Stimulated activated CD8-positive, alpha-beta memory T cell treated with anti-CD3 and anti-CD28 coated beads, Interleukin-7, amount 100 ng/mL, for 24 hours (primary cell): ENCODE results near the gene MCUB.

Experiments used
- DNase-seq: peaks from one replicate; pipeline ENCODE4 v3.0.0-alpha.2; 2020; ENCODE audit warnings: low read depth

The MCUB gene

DNA sequence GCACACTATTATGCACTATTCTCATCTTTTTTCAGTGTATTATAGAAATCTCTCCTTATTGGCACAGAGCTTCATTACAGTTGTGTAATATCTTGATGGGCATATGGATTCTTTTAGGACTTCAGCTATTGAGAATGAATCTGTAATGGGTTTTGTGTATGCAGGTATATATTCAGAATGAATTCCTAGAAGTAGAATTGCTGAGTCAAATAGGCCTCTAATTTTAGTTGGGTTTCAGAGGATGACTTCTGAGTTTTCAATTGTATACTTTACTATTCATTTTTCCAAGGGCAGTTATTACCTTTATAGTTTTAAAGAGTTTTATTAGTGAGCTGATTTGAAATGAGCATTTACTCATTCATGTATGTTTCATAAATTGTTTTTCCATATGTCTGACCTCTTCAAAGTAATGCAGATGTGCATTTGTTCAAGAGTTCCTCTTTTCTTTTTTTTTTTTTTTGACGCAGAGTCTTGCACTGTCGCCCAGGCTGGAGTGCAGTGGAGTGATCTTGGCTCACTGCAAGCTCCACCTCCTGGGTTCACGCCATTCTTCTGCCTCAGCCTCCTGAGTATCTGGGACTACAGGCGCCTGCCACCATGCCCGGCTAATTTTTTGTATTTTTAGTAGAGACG, 123.7 kb downstream of the MCUB start:
- DNase-seq: no peak

DNA sequence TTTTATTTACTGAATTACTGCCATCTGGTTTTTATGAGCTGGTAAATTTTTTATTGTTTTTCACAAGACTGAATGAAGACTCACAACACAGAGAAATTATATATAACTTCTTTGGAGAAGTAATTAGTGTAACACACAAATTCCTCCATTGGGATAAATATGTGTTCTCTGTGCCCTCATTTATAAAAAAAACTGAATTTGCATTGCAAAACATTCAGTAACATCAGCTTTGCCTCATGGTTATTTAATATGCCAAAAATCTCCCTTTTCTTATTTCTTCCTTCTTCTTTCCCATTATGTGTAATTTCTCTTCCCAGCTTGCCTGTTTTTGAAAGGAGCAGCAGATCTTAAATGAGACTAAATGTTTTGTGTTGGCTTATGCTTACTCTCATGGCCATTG, 124.7 kb downstream of the MCUB start:
- no peak for DNase-seq

DNA sequence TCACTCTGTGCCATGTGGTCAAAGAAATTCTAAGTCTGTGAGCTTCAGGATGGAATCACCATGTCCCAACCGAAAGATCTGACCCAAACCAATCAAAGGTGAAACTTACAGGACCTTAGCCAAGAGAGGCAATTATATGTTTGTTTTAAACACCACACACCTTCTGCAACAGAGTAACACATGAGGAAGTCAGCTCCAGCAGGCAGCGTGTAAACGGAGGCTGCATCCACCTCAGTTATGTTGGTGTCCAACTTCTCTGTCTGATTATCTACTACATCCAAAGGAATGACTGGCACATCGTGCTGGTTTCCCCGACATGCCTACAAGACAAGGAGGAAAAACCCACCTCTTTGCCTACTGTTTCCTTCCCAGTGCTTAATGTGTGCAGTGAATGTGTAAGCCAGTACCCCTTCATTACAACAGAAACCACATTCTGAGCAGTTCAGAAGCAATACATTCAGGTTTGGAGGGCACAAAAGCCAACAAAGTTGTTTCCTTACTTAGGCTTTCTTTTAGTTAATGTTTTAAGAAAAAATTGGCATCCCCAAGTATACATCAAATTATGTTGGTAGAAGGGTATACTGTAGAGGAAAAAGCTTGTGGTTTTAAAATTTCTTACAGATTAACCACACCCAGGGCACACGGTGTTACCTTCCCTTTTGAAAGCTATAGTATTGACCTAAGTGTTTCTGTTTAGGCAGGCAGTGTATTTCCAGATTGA, 130.8 kb downstream of the MCUB start:
- no peak for DNase-seq

DNA sequence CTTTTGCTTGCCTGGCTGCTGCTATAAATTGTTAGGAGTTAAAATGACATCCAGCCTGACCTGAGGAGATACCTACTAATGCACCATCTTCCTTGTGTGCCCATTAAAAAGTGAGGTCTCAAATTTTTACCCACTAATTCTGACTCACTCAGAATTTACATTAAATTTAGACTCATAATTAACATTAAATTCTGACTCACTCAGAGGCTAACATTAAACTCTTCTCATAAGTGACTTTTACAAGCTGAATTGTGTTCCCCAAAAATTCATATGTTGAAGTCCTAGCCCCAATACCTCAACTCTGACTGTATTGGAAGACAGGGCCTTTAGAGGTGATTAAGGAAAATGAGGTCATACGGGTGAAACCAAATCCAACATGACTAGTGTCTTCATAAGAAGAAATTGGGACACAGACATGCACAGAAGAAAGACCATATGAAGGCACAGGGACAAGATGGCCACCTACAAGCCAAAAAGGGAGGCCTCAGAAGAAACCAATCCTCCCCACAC, 131.4 kb downstream of the MCUB start:
- DNase-seq: no peak

DNA sequence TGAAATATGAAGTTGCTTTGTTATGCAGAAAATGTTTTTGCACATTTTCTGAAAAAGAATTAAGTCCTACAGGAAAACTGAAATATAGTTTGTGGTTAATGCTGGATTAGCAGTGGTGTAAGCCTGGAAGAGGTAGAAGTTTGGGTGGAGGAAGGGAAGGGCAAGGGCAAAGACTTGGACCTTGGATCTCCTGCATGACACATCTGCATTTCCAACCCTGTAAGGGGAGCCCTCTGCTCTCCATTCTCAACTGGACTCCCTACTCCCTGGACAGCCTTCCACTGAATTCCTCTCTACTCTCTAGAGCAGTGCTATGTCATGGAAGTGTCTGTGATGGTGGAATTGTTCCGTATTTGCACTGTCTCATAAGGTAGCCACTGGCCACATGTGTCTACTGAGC, 138.6 kb downstream of the MCUB start:
- DNase-seq: no peak

DNA sequence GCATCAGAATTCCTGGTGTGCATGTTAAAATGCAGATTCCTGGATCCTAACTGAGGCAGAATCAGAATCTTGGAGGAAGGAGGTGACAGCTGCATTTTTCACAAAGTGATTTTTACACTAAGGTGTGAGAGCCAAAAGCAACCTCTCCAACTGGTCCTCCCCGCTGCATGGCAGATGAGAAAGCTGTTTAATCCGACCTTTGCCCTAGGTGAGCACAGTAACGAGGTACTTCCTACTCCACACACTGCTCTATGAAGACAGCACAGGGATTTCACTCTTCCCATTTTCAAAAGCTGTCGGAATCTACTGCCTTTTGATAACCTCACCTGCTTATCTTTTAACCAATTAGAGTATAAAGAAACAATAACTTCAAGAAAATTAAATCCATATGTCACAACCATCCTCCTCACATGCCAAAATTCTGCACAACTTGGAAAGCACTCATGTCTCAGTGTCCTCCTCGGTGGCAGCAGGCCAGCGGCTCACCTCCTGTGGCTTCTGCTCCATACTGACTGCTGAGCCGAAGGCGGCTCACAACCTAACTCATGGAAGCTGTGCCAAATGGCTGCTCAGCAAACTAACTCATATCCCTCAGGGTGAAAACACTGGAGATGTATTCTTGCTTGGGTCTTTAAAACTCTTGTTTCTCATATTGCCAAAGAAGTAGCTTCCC, 139.6 kb downstream of the MCUB start:
- DNase-seq: no peak

DNA sequence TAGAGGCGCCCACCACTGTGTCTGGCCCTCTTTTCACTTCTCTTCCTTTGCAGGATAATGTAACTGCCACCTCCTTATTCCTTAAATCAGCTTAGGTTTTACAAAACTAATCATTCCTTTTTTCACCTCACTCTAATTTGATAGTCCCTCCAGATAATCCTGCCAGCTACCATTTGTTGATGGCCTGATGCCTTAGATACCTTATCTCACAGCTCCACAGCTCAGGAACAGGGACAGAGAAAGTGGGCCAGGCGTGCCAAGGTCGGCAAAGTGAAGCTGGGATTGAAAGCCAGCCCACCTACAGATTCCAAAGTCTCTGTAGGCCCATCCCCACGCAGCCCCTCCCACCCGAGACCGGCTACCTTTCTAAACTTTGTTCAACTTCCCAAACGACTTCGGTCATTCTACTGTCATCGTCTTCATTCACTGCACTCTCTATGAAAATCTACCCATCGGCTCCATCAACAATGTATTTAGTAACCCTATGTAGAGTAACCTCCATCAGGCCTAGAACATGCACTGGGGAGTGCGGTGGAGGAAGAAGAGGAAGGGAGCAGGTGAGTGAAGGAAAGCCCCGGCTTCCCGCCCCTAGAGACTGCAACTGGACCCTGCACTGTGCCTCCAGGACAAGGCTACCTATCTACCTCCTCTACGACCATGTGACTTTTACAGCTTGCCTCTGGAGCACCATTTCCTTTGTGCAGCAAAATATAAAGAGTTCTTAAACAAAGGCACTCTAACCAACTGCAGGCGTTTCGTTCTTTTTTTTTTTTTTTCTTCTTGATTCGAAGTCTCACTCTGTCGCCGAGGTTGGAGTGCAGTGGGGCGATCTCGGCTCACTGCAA, 141.7 kb downstream of the MCUB start:
- no peak for DNase-seq

DNA sequence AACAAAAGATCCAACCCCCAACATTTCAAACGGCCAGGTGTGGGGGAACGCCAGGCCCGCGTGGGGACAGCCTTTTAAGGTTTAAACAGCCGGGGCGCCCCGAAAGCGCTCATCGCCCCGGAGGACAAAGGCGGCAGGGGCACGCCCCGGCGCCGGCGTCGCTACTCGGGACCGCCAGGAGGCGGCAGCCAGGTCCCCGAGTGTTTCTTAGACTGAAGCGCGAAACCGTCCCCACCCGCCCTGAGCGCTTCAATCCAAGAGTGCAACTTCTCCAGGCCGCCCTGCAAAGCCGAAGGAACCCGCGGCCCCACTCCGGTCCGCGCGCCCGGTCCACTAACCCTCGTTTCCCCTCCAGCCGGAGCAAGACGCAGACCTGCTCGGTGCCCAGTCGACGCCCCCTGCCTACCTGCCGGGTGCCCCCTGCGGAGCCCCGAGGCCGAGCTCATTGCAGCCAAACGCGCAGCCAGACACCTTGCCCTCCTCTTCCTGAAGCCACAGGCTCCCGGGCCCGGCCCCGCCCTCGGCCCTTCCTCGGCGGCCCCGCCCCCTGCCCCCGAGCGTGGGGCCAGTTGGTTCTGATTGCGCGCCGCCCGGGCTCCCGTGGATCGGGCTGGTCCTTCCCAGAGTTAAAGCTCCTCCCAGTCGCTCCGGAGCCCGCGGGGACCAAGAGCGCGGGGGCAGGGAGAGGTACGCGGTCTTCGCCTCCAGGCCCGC, 143.1 kb downstream of the MCUB start, which contains the start of gene CASP6:
TSS of gene CASP6 (minus strand) at position 496 of the 714 bp plus-strand sequence. CDS start at position 446, 50 bp downstream.
- peak; percentile 31 for DNase-seq

DNA sequence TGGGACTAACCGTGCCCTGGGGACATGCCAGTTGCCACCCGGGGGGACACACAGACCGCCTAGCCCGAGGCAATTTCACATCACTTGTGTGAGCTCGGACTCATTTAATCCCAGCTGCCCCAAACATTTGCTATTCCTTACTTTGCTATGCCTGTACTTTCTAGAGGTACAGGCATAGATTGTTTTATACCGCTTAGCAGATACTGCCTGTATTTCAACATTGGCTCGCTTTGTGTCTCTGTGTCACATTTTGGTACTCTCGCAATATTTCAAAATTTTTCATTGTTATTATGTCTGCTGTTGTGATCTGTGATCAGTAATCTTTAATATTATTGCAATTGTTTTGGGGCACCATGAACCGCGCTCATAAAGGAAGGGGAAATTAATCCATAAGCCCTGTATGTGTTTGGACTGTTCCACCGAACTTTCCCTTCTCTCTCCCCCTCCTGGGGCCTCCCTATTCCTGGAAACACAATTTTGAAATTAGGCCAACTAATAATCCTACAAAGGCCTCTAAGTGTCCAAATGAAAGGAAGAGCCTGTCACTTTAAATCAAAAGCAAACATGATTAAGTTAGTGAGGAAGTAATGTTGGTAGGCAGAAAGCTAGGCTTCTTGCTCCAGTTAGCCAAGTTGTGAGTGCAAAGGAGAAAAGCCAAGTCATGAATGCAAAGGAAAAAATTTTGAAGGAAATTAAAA, 143.8 kb downstream of the MCUB start:
- DNase-seq: no peak

DNA sequence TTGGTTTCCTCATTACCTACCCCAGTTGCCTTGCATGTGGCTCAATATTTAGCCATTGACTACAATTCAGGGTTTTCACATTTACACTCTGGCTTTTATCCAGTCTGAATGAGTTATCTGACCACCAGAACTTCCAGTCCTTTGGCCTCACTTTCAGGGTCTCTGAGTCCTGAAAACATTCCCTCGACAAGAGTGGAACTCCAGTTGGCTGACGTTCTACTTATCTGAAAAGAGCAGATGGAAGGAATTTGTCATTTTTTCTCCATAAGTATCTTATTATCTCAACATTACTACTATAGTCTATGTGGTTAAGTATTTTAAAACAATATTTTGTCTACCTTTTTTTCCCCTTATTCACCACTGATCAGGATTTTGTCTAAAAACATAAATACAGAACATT, 148.4 kb downstream of the MCUB start:
- no peak for DNase-seq

DNA sequence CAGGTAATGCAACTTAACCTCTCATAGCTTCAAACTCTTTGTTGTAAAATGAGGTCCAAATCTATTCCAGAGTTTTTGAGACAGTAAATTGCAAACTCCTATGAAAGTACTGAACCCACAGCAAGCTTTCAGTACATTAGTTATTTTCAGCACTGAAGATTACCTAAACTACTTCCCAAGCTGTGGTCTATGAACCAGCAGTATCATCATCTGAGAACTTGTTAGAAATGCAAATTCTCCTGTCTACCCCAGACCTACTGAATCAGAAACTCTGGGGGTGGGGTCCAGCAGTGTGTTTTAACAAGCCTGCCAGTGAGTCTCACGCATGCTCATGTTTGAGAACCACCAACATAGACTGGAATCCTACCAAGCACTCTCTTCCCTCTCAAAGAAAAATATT, 148.9 kb downstream of the MCUB start:
- DNase-seq: no peak

DNA sequence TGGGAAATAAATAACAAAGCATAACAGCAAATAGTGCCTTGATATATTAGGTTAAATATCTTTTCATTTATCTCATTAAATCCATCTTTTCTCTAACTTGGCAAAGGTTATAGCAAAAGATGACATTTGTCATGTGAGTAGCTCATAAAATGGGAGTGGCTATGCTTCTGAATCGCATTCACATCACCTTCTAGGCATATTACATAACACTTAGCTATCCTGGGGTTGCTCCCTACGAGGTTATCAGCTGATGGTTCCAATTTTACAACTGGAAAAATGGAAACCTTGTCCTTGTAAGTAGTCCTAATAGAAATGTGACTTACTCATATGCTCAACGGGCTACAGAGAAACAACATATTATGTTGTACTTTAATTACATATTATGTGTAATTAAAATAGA, 153.5 kb downstream of the MCUB start:
- no peak for DNase-seq

DNA sequence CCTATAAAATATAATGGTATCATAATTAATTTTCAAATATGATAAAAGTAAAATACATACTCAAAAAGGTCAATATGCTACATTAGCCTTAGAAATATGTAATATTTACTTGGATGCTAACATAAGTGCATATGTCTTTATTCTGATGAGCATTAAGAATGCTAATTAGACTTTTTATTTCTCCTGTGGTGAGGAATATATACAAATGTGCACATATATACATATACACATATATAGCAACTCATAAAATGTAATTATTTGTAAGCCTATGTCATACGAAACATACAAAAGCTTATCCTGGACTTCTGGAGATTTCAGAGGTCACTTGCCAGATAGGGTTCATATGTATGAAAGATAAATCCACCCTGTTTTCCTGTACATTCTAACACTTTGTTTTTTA, 158.7 kb downstream of the MCUB start:
- no peak for DNase-seq

DNA sequence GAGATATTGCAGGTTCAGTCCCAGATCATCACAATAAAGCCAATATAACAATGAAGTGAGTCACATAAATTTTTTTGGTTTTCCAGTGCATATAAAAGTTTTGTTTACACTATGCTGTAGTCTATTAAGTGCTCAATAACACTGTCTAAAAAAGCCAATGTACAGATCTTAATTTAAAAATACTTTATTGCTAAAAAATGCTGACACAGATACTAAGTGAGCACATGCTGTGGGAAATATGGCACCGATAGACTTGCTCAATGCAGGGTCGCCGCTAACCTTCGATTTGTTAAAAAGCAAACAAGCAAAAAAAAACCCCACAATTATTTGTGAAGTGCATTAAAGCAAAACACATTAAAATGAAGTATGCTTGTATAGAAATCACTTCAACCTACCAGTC, 159.6 kb downstream of the MCUB start:
- DNase-seq: no peak

DNA sequence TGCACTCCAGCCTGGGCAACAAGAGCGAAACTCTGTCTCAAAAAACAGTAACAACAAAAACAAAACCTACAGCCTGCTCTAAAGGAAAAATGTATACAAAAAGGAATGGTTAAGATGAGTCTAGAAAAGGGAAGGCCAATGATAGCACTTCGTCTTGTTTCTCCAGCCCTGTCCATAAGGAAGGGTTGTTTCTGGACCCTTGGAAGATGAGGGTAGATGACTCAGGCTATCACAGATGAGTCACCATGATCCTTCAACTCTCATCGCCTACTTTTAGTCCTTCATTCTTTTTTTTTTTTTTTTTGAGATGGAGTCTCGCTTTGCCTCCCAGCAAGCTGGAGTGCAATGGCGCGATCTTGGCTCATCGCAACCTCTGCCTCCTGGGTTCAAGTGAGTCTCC, 161.0 kb downstream of the MCUB start:
- no peak for DNase-seq

DNA sequence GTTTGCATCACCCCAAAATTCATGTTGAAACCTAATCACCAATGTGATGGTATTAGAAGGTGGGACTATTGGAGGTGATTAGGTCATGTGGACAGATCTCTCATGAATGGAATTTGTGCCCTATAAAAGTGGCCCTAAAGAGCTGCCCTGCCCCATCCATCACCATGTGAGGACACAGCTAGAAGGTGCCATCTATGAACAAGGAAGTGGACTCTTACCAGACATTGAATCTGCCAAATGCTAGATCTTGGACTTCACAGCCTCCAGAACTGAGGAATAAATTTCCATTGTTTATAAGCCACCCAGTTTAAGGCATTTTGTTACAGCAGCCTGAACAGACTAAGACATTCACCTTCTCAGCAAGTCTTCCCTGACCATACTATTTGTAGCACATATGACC, 162.3 kb downstream of the MCUB start:
- no peak for DNase-seq

DNA sequence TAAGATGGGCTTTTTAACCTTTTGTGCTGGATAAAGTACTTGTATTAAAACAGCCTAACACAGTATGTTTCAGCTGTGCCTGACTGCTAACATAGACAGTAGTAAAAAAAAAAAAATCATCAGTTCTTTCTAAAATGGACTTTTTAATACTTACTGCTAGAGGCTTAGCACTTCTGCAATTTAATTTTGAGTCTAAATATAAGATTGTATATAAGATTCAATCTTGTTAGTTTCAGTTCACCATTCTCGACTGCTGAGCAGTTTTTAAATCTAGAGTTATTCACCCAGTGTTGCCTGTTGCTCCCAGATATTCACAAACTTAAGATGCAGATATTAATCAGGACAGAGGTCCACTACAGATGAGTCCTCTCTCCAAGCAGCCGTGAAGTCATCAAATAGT, 163.1 kb downstream of the MCUB start:
- DNase-seq: no peak

DNA sequence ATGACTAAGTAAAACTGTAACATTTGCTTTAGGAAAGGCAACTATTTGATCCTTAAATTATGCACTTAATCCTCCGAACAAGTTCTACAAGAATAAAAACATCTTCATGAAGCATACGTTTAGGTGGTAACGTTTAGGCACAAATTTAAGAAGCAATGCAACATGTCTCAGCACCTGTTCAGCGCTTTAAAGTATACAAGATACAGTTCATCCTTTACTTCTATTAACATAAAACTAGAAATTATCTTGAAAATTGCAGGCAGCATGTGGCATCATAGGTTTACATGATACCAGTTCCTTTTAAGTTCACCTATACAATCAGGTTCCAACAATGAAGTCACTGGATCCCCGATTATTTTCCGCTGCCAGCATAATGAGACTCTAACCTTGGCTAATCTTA, 168.3 kb downstream of the MCUB start:
- DNase-seq: no peak

DNA sequence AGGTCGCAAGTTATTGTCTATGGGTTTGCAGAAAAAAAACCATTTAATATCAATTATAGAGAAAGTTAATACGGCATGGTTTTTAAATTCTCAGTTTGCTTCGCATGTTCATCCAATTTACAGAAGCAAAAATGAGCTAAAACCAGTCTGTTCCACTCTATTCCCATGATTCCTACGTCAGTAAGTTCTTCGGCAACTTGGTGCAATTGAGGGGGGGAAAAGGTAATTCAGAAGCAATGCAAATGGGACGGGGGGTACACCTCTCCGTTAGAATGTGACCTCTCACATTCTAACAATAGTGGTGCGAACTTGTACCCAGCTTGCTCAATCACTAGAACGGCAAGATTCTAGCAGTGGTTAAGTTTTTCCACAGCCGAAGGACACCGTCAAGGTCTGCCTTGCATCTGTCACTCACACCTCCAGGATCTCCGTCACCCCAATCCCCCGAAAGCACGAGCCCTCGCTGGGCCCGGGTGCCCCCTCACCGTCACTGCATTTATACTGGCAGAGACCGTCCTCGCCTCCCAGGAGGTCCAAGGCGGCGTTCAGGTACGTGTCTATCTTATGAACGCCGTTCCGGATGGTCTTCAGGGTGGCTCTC, 169.2 kb downstream of the MCUB start:
- peak; percentile 2 for DNase-seq
